HepG2 (cell line): ENCODE measurements around the gene LIPT1. TPM values are rescaled to one million over a fixed set of nuclear protein-coding genes. Genes with fewer than 3 reads are reported as not detected.

ENCODE experiments used
- ATAC-seq: fragments of 200-7000 bp; cut with Tn5 transposase; 3 replicates; pipeline ENCODE4 v1.9.1; 2020; ENCODE audit warnings: mild to moderate bottlenecking, moderate library complexity
- BruUV-seq: library from RNA; stranded (reverse); fragments of 400-500 nt; replicated peaks from 2 replicates; lab custom pipeline; 2021; lab: Mats Ljungman, UMichigan
- CTCF ChIA-PET: fragments of 300-600 bp; formaldehyde crosslinking; extraction: SDS; loops from one replicate; lab custom pipeline; 2021; ENCODE audit warnings: low total read pairs, inconsistent platforms, low intra/inter-chr PET ratio; lab: Yijun Ruan, JAX
- POLR2A ChIA-PET: fragments of 350-600 bp; sonication (Branson Sonifier 250); formaldehyde crosslinking; loops from one replicate; lab custom pipeline; 2020; ENCODE audit warnings: antibody characterized with exemption, inconsistent platforms; lab: Yijun Ruan, JAX
- DNase-seq: peaks from one replicate; pipeline ENCODE4 v3.0.0-alpha.2; 2015; ENCODE audit warnings: low spot score
- FAIRE-seq: peaks from 3 replicates; lab custom pipeline; 2011; peaks lifted over from hg19 to GRCh38; lab: Jason Lieb, UNC
- H2AFZ ChIP-seq: one replicate; pipeline ENCODE4 v1.6.1; 2011; ENCODE audit warnings: low read length, inconsistent platforms
- H3K27ac ChIP-seq: fragments of 300-600 bp; 3 replicates; pipeline ENCODE4 v1.8.0; 2011; ENCODE audit warnings: mixed run types, mild to moderate bottlenecking, mixed read lengths, low read length, inconsistent platforms; ENCODE audit not compliant: insufficient read depth; ENCODE audit errors: extremely low read length
- H3K27me3 ChIP-seq, 2 experiments: fragments of 200-600 bp in 1 of 2; 2 replicates in 1 of 2; 3 replicates in 1 of 2; pipeline versions ENCODE4 v1.6.0 to v1.8.0; 2011; ENCODE audit warnings: low read length in 2 of 2, mild to moderate bottlenecking in 2 of 2, moderate library complexity in 2 of 2, inconsistent platforms in 1 of 2; ENCODE audit not compliant: insufficient read depth in 2 of 2, control insufficient read depth in 1 of 2
- H3K36me3 ChIP-seq, 2 experiments: fragments of 200-600 bp in 1 of 2; replicated peaks in 1 of 2; 2 replicates in 1 of 2; 3 replicates in 1 of 2; pipeline versions ENCODE4 v1.5.1 to v1.8.0; 2011; ENCODE audit warnings: low read length in 2 of 2, inconsistent platforms in 1 of 2; ENCODE audit not compliant: insufficient read depth in 2 of 2, control insufficient read depth in 1 of 2
- H3K4me1 ChIP-seq: 2 replicates; pipeline ENCODE4 v1.5.1; 2012; ENCODE audit warnings: low read length, inconsistent platforms; ENCODE audit not compliant: insufficient read depth
- H3K4me2 ChIP-seq: 2 replicates; pipeline ENCODE4 v1.6.0; 2011; ENCODE audit warnings: low read depth, low read length, inconsistent platforms
- H3K4me3 ChIP-seq, 3 experiments: fragments of 200-600 bp in 1 of 3; sonication (generic), shearing (Covaris generic) in 1 of 3; replicated peaks in 1 of 3; 2 replicates each; pipeline ENCODE4 v1.5.1; 2011 to 2016; ENCODE audit warnings: low read length in 3 of 3, inconsistent platforms in 2 of 3, low read depth in 2 of 3, mild to moderate bottlenecking in 2 of 3, control low read depth in 1 of 3, mixed read lengths in 1 of 3; ENCODE audit not compliant: insufficient read depth in 1 of 3
- H3K79me2 ChIP-seq: one replicate; pipeline ENCODE4 v1.6.1; 2011; ENCODE audit warnings: low read length, inconsistent platforms; ENCODE audit not compliant: insufficient read depth
- H3K9ac ChIP-seq: 2 replicates; pipeline ENCODE4 v1.6.0; 2011; ENCODE audit warnings: mild to moderate bottlenecking, low read depth, low read length, inconsistent platforms; ENCODE audit not compliant: insufficient read depth
- H3K9me3 ChIP-seq: 2 replicates; pipeline ENCODE4 v1.5.1; 2012; ENCODE audit warnings: mild to moderate bottlenecking, low read length
- H4K20me1 ChIP-seq: 2 replicates; pipeline ENCODE4 v1.6.0; 2011; ENCODE audit warnings: inconsistent platforms, mild to moderate bottlenecking, low read length, moderate library complexity; ENCODE audit not compliant: insufficient read depth
- ATF6 ChIP-seq: sonication (generic); formaldehyde crosslinking; conservative IDR thresholded peaks from 2 replicates; pipeline ENCODE4 v1.4.0; 2020; ENCODE audit warnings: missing genetic modification reagents
- TBX2 ChIP-seq: sonication (generic); formaldehyde crosslinking; IDR thresholded peaks from 2 replicates; pipeline ENCODE4 v1.5.0; 2020; ENCODE audit warnings: missing genetic modification reagents, mild to moderate bottlenecking, borderline replicate concordance
- ZNF124 ChIP-seq: sonication (generic); formaldehyde crosslinking; IDR thresholded peaks from 2 replicates; pipeline ENCODE4 v1.4.0; 2020; ENCODE audit warnings: missing genetic modification reagents
- ZNF225 ChIP-seq: sonication (generic); formaldehyde crosslinking; IDR thresholded peaks from 2 replicates; pipeline ENCODE4 v1.4.0; 2020; ENCODE audit warnings: mild to moderate bottlenecking, missing genetic modification reagents
- ZNF460 ChIP-seq: sonication (generic); formaldehyde crosslinking; IDR thresholded peaks from 2 replicates; pipeline ENCODE4 v1.5.1; 2020; ENCODE audit warnings: missing genetic modification reagents, mild to moderate bottlenecking, borderline replicate concordance
- ZNF7 ChIP-seq: IDR thresholded peaks from 2 replicates; pipeline ENCODE4 v1.6.1; 2016; ENCODE audit warnings: missing biosample characterization, missing genetic modification reagents
- ZNF775 ChIP-seq: sonication (generic); formaldehyde crosslinking; IDR thresholded peaks from 2 replicates; pipeline ENCODE4 v1.4.0; 2020; ENCODE audit warnings: missing genetic modification reagents, mild to moderate bottlenecking, moderate library complexity, borderline replicate concordance
- WGBS: methylation state at CpG from one replicate; pipeline ENCODE4 v1.1.6; 2017; ENCODE audit warnings: low lambda C conversion rate; 5-methylcytosine and 5-hydroxymethylcytosine counted together
- in situ Hi-C: cut with HindIII; loops from 2 replicates; pipeline ENCODE4 v1.10.0; 2017; ENCODE audit warnings: low pct_unique_long_range_greater_than_20kb; ENCODE audit not compliant: extremely low pct_ligation_motif_present
- intact Hi-C: fragments of 100-400 bp; cut with micrococcal nuclease; formaldehyde crosslinking; loops from one replicate; pipeline ENCODE4 v1.10.0; 2022; ENCODE audit not compliant: unreplicated experiment
- polyA plus RNA-seq, 8 experiments: library from polyadenylated mRNA; depleted of rRNA in 3 of 8; stranded (reverse) in 7 of 8; unstranded in 1 of 8; fragments of >200 nt; fragmentation: Illumina TruSeq in 4 of 8; extraction: Trizol in 4 of 8; gene quantifications; 2 replicates each; pipeline versions ENCODE4 v1.2.1 to v1.2.3, GENCODE V29; 2011 to 2016; ENCODE audit warnings: low read depth in 4 of 8, missing spikeins in 1 of 8, mixed read lengths in 1 of 8; ENCODE audit not compliant: insufficient read depth in 1 of 8
- total RNA-seq, 5 experiments: library from RNA; depleted of rRNA; stranded (reverse); fragments of >200 nt; fragmentation: Illumina TruSeq; extraction: Trizol; gene quantifications; 2 replicates each; pipeline ENCODE4 v1.2.3, GENCODE V29; 2016; ENCODE audit warnings: low read depth in 1 of 5
- TF ChIP-seq, protein P1 (sequence below): sonication (generic); formaldehyde crosslinking; IDR thresholded peaks from 2 replicates; pipeline ENCODE4 v1.5.0; 2020; ENCODE audit warnings: mild to moderate bottlenecking, missing genetic modification reagents, moderate library complexity

Gene LIPT1
- total and polyA plus RNA-seq, 2 of the 13 experiments (the other 11 are each of a cell fraction or from before 2014, with no cell fraction given): 8.0 to 9.6 TPM

DNA sequence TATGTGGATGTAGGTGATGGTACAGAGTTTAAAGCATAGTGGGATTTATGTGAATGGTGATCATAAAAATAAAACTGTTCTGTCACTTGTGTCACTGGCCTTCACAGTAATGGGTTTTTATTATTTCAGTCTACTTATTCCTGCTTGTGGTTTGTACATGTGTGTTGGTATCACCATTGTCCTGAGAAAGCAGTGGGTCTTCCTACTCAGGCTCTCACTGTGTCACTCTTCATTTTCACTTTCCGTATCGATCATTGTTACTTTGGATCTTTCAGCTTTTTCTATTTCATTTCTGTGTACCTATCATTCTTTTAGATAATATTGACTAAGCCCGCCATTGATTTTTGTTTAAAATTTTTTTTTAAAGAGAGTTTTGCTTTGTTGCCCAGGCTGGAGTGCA lies 33.6 kb downstream of the LIPT1 start:
- POLR2A ChIA-PET: no interaction called here

GRCh38 chr2:99190548-99190947 lies 35.8 kb downstream of the LIPT1 start:
- FAIRE-seq: no peak
- CTCF ChIA-PET: no interaction called here
- peaks cover 19% of the 10 kb centered on the region for H3K79me2 ChIP-seq
- H3K4me3 ChIP-seq: no peak overlapping the region
- H3K9me3 ChIP-seq: no peaks in the 10 kb centered on the region
- intact Hi-C loops: no loop called here
- no peak overlapping the region for H3K9ac ChIP-seq
- BruUV-seq: no TSS peak
- ATAC-seq: peak; percentile 68; the same call in 2 of the 3 replicates
- no peaks in the 10 kb centered on the region for H3K27me3 ChIP-seq
- H3K36me3 ChIP-seq: peaks cover 6 to 55% of the 10 kb centered on the region in 2 experiments
- no peak overlapping the region for H2AFZ ChIP-seq
- 93% methylated on average over 1 of the region's 1 CpG for WGBS
- H4K20me1 ChIP-seq: no peaks in the 10 kb centered on the region
- peak; percentile 16 for DNase-seq
- in situ Hi-C loops: no loop called here
- H3K27ac ChIP-seq: no peak overlapping the region
- POLR2A ChIA-PET: interaction anchor here (0.6 to 1.8 kb wide), 2 partner anchors 9 to 10 kb away, joined by 3 to 7 read pairs; no protein-coding TSS in a partner anchor
- H3K4me2 ChIP-seq: no peak overlapping the region
- H3K4me1 ChIP-seq: no peaks in the 10 kb centered on the region
- TF ChIP-seq, protein P1, sequence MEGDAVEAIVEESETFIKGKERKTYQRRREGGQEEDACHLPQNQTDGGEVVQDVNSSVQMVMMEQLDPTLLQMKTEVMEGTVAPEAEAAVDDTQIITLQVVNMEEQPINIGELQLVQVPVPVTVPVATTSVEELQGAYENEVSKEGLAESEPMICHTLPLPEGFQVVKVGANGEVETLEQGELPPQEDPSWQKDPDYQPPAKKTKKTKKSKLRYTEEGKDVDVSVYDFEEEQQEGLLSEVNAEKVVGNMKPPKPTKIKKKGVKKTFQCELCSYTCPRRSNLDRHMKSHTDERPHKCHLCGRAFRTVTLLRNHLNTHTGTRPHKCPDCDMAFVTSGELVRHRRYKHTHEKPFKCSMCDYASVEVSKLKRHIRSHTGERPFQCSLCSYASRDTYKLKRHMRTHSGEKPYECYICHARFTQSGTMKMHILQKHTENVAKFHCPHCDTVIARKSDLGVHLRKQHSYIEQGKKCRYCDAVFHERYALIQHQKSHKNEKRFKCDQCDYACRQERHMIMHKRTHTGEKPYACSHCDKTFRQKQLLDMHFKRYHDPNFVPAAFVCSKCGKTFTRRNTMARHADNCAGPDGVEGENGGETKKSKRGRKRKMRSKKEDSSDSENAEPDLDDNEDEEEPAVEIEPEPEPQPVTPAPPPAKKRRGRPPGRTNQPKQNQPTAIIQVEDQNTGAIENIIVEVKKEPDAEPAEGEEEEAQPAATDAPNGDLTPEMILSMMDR (CRISPR knock-in tag): 0 out of 2 replicates have a peak, but pooled peaks have one; percentile 21
- TF ChIP-seq ZNF460 (no peak), TBX2 (no peak), ZNF7 (peak; percentile 69), ATF6 (CRISPR knock-in tag) (no peak), ZNF124 (CRISPR knock-in tag) (no peak)

More for the DNA sequence above, 33.6 kb downstream of the LIPT1 start:
- H3K9ac ChIP-seq: no peak overlapping the region
- no peak overlapping the region for H3K4me2 ChIP-seq
- H4K20me1 ChIP-seq: no peaks in the 10 kb centered on the region
- no peak for DNase-seq
- H3K4me3 ChIP-seq: no peak overlapping the region
- peaks cover 15% of the 10 kb centered on the region for H3K4me1 ChIP-seq
- H3K79me2 ChIP-seq: peaks cover 41% of the 10 kb centered on the region
- in situ Hi-C loops (no loop called here), intact Hi-C loops (loop anchor here (10.0 kb wide), 1 partner anchor 306 kb away; the partner anchor contains the start of gene REV1)
- H3K36me3 ChIP-seq: peaks cover 4 to 42% of the 10 kb centered on the region in 2 experiments
- ATAC-seq: no peak
- 96% methylated on average over 3 of the region's 3 CpGs for WGBS
- FAIRE-seq: no peak
- CTCF ChIA-PET: no interaction called here
- no peaks in the 10 kb centered on the region for H3K27me3 ChIP-seq
- H2AFZ ChIP-seq: no peak overlapping the region
- BruUV-seq: no TSS peak
- TF ChIP-seq ZNF775 (CRISPR knock-in tag): no peak
- TF ChIP-seq ZNF225 (CRISPR knock-in tag): no peak
- H3K27ac ChIP-seq: no peak overlapping the region
- no peaks in the 10 kb centered on the region for H3K9me3 ChIP-seq
